ENCODE measurements around the gene GOT2.

The GOT2 gene

GRCh38 chr16:58658796-58659211, 75.3 kb downstream of the GOT2 start:
- TF ChIP-seq POLR2AphosphoS5 (IDR thresholded peaks at IDR 0.05; ENCODE audit: low read depth) (no peak), SPI1 (IDR thresholded peaks at IDR 0.05; ENCODE audit: borderline replicate concordance, low read depth) (peak; percentile 9; the same call in 1 of the 2 replicates)
- peak; percentile 66 to 69 for DNase-seq (ENCODE audit: low read depth in 1 of 2, low spot score in 1 of 2)
- no peaks in the 10 kb centered on the region for H3K27me3 ChIP-seq (ENCODE audit: insufficient read depth, poor library complexity, severe bottlenecking)
- H3K27ac ChIP-seq (replicated peaks), result no peak overlapping the region
- H3K4me3 ChIP-seq (replicated peaks; ENCODE audit: insufficient read depth, low read length), result no peak overlapping the region
